ENCODE results near the gene SENP2. TPM values are rescaled to one million over a fixed set of nuclear protein-coding genes. Genes with fewer than 3 reads are reported as not detected.

Gene SENP2
- total RNA-seq, 1 experiment from 2014 or later = 36.1 TPM

- no TSS peak for BruUV-seq (replicated peaks)
- Histone ChIP-seq H2AFZ (ENCODE audit: low read depth, low read length, poor library complexity, severe bottlenecking) (no peak overlapping the region), H3K27ac (ENCODE audit: low read depth, low read length) (no peak overlapping the region), H3K4me3 (replicated peaks in 1 of 2; ENCODE audit: low read depth in 1 of 2, low read length in 2 of 2) (no peak overlapping the region), H3K36me3 (ENCODE audit: control insufficient read depth in 1 of 2, insufficient read depth in 2 of 2, low read length in 2 of 2) (peaks cover 22 to 35% of the 10 kb centered on the region in 2 experiments; a peak in 3 of 4 replicates), H3K79me2 (ENCODE audit: insufficient read depth, low read length) (no peaks in the 10 kb centered on the region), H3K4me2 (ENCODE audit: low read length) (no peak overlapping the region), H4K20me1 (ENCODE audit: insufficient read depth) (no peaks in the 10 kb centered on the region), H3K9me2 (ENCODE audit: insufficient read depth) (no peaks in the 10 kb centered on the region), H3K9me3 (ENCODE audit: control insufficient read depth in 1 of 2, insufficient read depth in 1 of 2, low read depth in 1 of 2, low read length in 2 of 2) (no peaks in the 10 kb centered on the region), H3K4me1 (ENCODE audit: control insufficient read depth in 1 of 2, insufficient read depth in 2 of 2, low read length in 2 of 2) (no peaks in the 10 kb centered on the region), H3K9ac (ENCODE audit: low read length) (no peak overlapping the region), H3K27me3 (ENCODE audit: insufficient read depth, low read length) (no peaks in the 10 kb centered on the region)
- ChIA-PET POLR2A (no interaction called here), CTCF (interaction anchor here (1.1 kb wide), 1 partner anchor 13 kb away, joined by 6 read pairs; no protein-coding TSS in a partner anchor), RAD21 (ENCODE audit: low non-redundant PET in 1 of 2, low total read pairs in 2 of 2, uncharacterized antibody in 2 of 2, unreplicated experiment in 2 of 2) (no interaction called here)
- TF ChIP-seq SP1 (IDR thresholded peaks at IDR 0.05; ENCODE audit: low read depth) (no peak), EZH2phosphoT487 (IDR thresholded peaks at IDR 0.05; ENCODE audit: borderline replicate concordance) (no peak), FOSL1 (IDR thresholded peaks at IDR 0.05; ENCODE audit: low read depth) (no peak), ZFX (IDR thresholded peaks at IDR 0.05) (no peak), CEBPB (IDR thresholded peaks at IDR 0.05; ENCODE audit: low read depth) (no peak), CBX3 (IDR thresholded peaks at IDR 0.05; ENCODE audit: low read depth) (no peak)
- no peak for ATAC-seq
- DNase-seq (ENCODE audit: low read depth, low spot score) = no peak
- intact Hi-C loops (cut with micrococcal nuclease) = no loop called here
These were observed 61.8 kb downstream of the SENP2 start for GRCh38 chr3:185647880-185648210.

GRCh38 chr3:185648396-185648795 lies 62.3 kb downstream of the SENP2 start:
- ChIA-PET RAD21 (ENCODE audit: low non-redundant PET in 1 of 2, low total read pairs in 2 of 2, uncharacterized antibody in 2 of 2, unreplicated experiment in 2 of 2) (no interaction called here), CTCF (interaction anchor here (1.1 kb wide), 1 partner anchor 12 kb away, joined by 6 read pairs; no protein-coding TSS in a partner anchor), POLR2A (no interaction called here)
- no peak overlapping the region for H3K4me2 ChIP-seq (ENCODE audit: low read length)
- H4K20me1 ChIP-seq (ENCODE audit: insufficient read depth) = no peaks in the 10 kb centered on the region
- H2AFZ ChIP-seq (ENCODE audit: low read depth, low read length, poor library complexity, severe bottlenecking) = no peak overlapping the region
- H3K27me3 ChIP-seq (ENCODE audit: insufficient read depth, low read length) = no peaks in the 10 kb centered on the region
- no TSS peak for BruUV-seq (replicated peaks)
- intact Hi-C loops (cut with micrococcal nuclease) = no loop called here
- H3K36me3 ChIP-seq (ENCODE audit: control insufficient read depth in 1 of 2, insufficient read depth in 2 of 2, low read length in 2 of 2) = peaks cover 20 to 35% of the 10 kb centered on the region in 2 experiments; a peak in 3 of 4 replicates
- no peak for ATAC-seq
- no peak overlapping the region for H3K9ac ChIP-seq (ENCODE audit: low read length)
- no peak for DNase-seq (ENCODE audit: low read depth, low spot score)
- no peak overlapping the region for H3K4me3 ChIP-seq (replicated peaks in 1 of 2; ENCODE audit: low read depth in 1 of 2, low read length in 2 of 2)
- H3K9me3 ChIP-seq (ENCODE audit: control insufficient read depth in 1 of 2, insufficient read depth in 1 of 2, low read depth in 1 of 2, low read length in 2 of 2) = no peaks in the 10 kb centered on the region
- no peak overlapping the region for H3K27ac ChIP-seq (ENCODE audit: low read depth, low read length)
- no peaks in the 10 kb centered on the region for H3K9me2 ChIP-seq (ENCODE audit: insufficient read depth)
- H3K4me1 ChIP-seq (ENCODE audit: control insufficient read depth in 1 of 2, insufficient read depth in 2 of 2, low read length in 2 of 2) = no peaks in the 10 kb centered on the region
- H3K79me2 ChIP-seq (ENCODE audit: insufficient read depth, low read length) = no peaks in the 10 kb centered on the region
- TF ChIP-seq FOSL1 (IDR thresholded peaks at IDR 0.05; ENCODE audit: low read depth) = no peak
- no peak for TF ChIP-seq RAD21 (IDR thresholded peaks at IDR 0.05; ENCODE audit: low read depth)
- no peak for TF ChIP-seq ZFX (IDR thresholded peaks at IDR 0.05)
- TF ChIP-seq TCF7L2 (IDR thresholded peaks at IDR 0.05; ENCODE audit: borderline replicate concordance, extremely low read depth, insufficient read depth, insufficient read length) = no peak
- TF ChIP-seq, protein P1, sequence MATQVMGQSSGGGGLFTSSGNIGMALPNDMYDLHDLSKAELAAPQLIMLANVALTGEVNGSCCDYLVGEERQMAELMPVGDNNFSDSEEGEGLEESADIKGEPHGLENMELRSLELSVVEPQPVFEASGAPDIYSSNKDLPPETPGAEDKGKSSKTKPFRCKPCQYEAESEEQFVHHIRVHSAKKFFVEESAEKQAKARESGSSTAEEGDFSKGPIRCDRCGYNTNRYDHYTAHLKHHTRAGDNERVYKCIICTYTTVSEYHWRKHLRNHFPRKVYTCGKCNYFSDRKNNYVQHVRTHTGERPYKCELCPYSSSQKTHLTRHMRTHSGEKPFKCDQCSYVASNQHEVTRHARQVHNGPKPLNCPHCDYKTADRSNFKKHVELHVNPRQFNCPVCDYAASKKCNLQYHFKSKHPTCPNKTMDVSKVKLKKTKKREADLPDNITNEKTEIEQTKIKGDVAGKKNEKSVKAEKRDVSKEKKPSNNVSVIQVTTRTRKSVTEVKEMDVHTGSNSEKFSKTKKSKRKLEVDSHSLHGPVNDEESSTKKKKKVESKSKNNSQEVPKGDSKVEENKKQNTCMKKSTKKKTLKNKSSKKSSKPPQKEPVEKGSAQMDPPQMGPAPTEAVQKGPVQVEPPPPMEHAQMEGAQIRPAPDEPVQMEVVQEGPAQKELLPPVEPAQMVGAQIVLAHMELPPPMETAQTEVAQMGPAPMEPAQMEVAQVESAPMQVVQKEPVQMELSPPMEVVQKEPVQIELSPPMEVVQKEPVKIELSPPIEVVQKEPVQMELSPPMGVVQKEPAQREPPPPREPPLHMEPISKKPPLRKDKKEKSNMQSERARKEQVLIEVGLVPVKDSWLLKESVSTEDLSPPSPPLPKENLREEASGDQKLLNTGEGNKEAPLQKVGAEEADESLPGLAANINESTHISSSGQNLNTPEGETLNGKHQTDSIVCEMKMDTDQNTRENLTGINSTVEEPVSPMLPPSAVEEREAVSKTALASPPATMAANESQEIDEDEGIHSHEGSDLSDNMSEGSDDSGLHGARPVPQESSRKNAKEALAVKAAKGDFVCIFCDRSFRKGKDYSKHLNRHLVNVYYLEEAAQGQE (IDR thresholded peaks at IDR 0.05; ENCODE audit: low read depth) = no peak
- TF ChIP-seq MAX (IDR thresholded peaks at IDR 0.05) = no peak
- no peak for TF ChIP-seq SP1 (IDR thresholded peaks at IDR 0.05; ENCODE audit: low read depth)
- TF ChIP-seq YY1 (IDR thresholded peaks at IDR 0.05; ENCODE audit: extremely low read depth, insufficient replicate concordance, low read depth, low read length) = no peak
- TF ChIP-seq CTCF (IDR thresholded peaks at IDR 0.05 in 2 of 3, conservative IDR thresholded peaks at IDR 0.05 in 1 of 3; ENCODE audit: borderline replicate concordance in 1 of 3, insufficient read depth in 1 of 3, low read depth in 2 of 3, low read length in 2 of 3) = no peak
- TF ChIP-seq CEBPB (IDR thresholded peaks at IDR 0.05; ENCODE audit: low read depth) = no peak
- no peak for TF ChIP-seq ZNF274 (IDR thresholded peaks at IDR 0.05; ENCODE audit: low read depth, low read length)
- no peak for TF ChIP-seq EZH2 (IDR thresholded peaks at IDR 0.05)
